ENCODE data around the gene USP46.

DNA sequence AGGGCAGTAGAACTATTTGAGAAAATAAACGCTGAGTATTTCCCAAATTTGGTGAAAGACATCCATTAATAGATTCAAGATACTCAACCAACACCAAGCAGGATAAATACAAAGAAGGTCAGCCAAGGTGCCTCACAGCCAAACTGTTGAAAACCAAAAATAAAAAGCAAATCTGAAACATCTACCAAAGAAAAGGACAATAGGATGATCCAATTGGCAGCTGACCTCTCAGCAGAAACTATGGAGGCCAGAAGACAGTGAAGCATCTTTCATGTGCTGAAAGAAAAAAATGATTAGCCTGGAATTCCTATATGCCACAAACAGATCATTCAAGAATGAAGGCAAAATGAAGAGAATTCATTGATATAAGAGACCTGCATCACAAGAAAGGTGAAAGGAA is 44.9 kb downstream of the USP46 start:
- TF ChIP-seq CTCF (IDR thresholded peaks at IDR 0.05) (no peak), POLR2A (IDR thresholded peaks at IDR 0.05) (no peak)

Data from Peyer's patch (tissue), 4 donors.